Mesenchymal stem cell (in vitro differentiated cells and primary cell): ENCODE results near the gene MADD.
A peak's percentile ranks its signal among the peaks of the same experiment; 100 is the strongest.

Experiments
- DNase-seq: peaks from one replicate; pipeline ENCODE4 v3.0.0-alpha.2; 2013
- H2AFZ ChIP-seq: one replicate; pipeline ENCODE4 v1.6.1; 2013; ENCODE audit warnings: low read depth, mild to moderate bottlenecking, control low read depth, inconsistent platforms, low read length, moderate library complexity
- H2AK5ac ChIP-seq: 2 replicates; pipeline ENCODE4 v1.6.1; 2013; ENCODE audit warnings: low read length, moderate library complexity, mild to moderate bottlenecking, inconsistent platforms; ENCODE audit not compliant: severe bottlenecking
- H2BK120ac ChIP-seq: one replicate; pipeline ENCODE4 v1.6.1; 2013; ENCODE audit warnings: low read depth, mild to moderate bottlenecking, inconsistent platforms, low read length, moderate library complexity
- H2BK12ac ChIP-seq, 2 experiments: one replicate each; pipeline ENCODE4 v1.6.1; 2013; ENCODE audit warnings: inconsistent platforms in 2 of 2, low read length in 2 of 2, mild to moderate bottlenecking in 2 of 2, moderate library complexity in 2 of 2, control low read depth in 1 of 2
- H2BK15ac ChIP-seq: one replicate; pipeline ENCODE4 v1.6.1; 2013; ENCODE audit warnings: mild to moderate bottlenecking, low read depth, inconsistent platforms; ENCODE audit not compliant: poor library complexity, severe bottlenecking
- H2BK5ac ChIP-seq: 2 replicates; pipeline ENCODE4 v1.6.1; 2013; ENCODE audit warnings: low read depth, mild to moderate bottlenecking, low read length, control low read depth, inconsistent platforms; ENCODE audit not compliant: poor library complexity, severe bottlenecking
- H3K14ac ChIP-seq, 2 experiments: one replicate each; pipeline ENCODE4 v1.6.1; 2013; ENCODE audit warnings: inconsistent platforms in 2 of 2, low read length in 2 of 2, control low read depth in 1 of 2, mild to moderate bottlenecking in 1 of 2, moderate library complexity in 1 of 2
- H3K18ac ChIP-seq, 2 experiments: one replicate each; pipeline ENCODE4 v1.6.1; 2013; ENCODE audit warnings: inconsistent platforms in 2 of 2, low read length in 2 of 2, control low read depth in 1 of 2, low read depth in 1 of 2, mild to moderate bottlenecking in 1 of 2
- H3K23ac ChIP-seq, 2 experiments: one replicate each; pipeline ENCODE4 v1.6.1; 2013; ENCODE audit warnings: inconsistent platforms in 2 of 2, low read length in 2 of 2, mild to moderate bottlenecking in 2 of 2, moderate library complexity in 2 of 2, control low read depth in 1 of 2
- H3K27ac ChIP-seq: 2 replicates; pipeline ENCODE4 v1.5.1; 2013; ENCODE audit warnings: mild to moderate bottlenecking, moderate library complexity, low read length, control low read depth, inconsistent platforms; ENCODE audit not compliant: poor library complexity, severe bottlenecking
- H3K27me3 ChIP-seq, 2 experiments: 2 replicates each; pipeline versions ENCODE4 v1.6.1 to v1.7.0; 2013; ENCODE audit warnings: low read length in 2 of 2, mild to moderate bottlenecking in 2 of 2, moderate library complexity in 2 of 2, control low read depth in 1 of 2, inconsistent platforms in 1 of 2; ENCODE audit not compliant: control insufficient read depth in 1 of 2, insufficient read depth in 1 of 2
- H3K36me3 ChIP-seq, 2 experiments: 2 replicates each; pipeline versions ENCODE4 v1.6.1 to v1.7.0; 2013; ENCODE audit warnings: low read length in 2 of 2, control low read depth in 1 of 2, inconsistent platforms in 1 of 2, low read depth in 1 of 2, mild to moderate bottlenecking in 1 of 2; ENCODE audit not compliant: insufficient read depth in 2 of 2, control insufficient read depth in 1 of 2
- H3K4ac ChIP-seq, 2 experiments: one replicate each; pipeline ENCODE4 v1.6.1; 2013; ENCODE audit warnings: inconsistent platforms in 2 of 2, low read length in 2 of 2, mild to moderate bottlenecking in 2 of 2, moderate library complexity in 2 of 2, control low read depth in 1 of 2, low read depth in 1 of 2
- H3K4me1 ChIP-seq: 2 replicates; pipeline ENCODE4 v1.6.1; 2013; ENCODE audit warnings: low read depth, low read length, control low read depth; ENCODE audit not compliant: control insufficient read depth, insufficient read depth
- H3K4me2 ChIP-seq: 2 replicates; pipeline ENCODE4 v1.6.1; 2013; ENCODE audit warnings: low read length, mild to moderate bottlenecking, inconsistent platforms; ENCODE audit not compliant: poor library complexity, severe bottlenecking
- H3K4me3 ChIP-seq, 2 experiments: 2 replicates each; pipeline versions ENCODE4 v1.5.1 to v1.7.0; 2013; ENCODE audit warnings: low read length in 2 of 2, mild to moderate bottlenecking in 2 of 2, control low read depth in 1 of 2, low read depth in 1 of 2; ENCODE audit not compliant: insufficient read depth in 1 of 2
- H3K79me1 ChIP-seq: replicated peaks from 2 replicates; pipeline ENCODE4 v1.6.1; 2013; ENCODE audit warnings: mild to moderate bottlenecking, control low read depth, low read length, inconsistent platforms; ENCODE audit not compliant: poor library complexity, severe bottlenecking
- H3K9ac ChIP-seq: 2 replicates; pipeline ENCODE4 v1.7.0; 2013; ENCODE audit warnings: mild to moderate bottlenecking, low read length, moderate library complexity
- H3K9me3 ChIP-seq: 2 replicates; pipeline ENCODE4 v1.7.0; 2013; ENCODE audit warnings: mild to moderate bottlenecking, low read length; ENCODE audit not compliant: control insufficient read depth
- H4K8ac ChIP-seq: one replicate; pipeline ENCODE4 v1.6.1; 2013; ENCODE audit warnings: inconsistent platforms, mild to moderate bottlenecking, low read length, moderate library complexity
- H4K91ac ChIP-seq: one replicate; pipeline ENCODE4 v1.6.1; 2013; ENCODE audit warnings: mild to moderate bottlenecking, low read length, inconsistent platforms
- WGBS: methylation state at CpG from one replicate; pipeline ENCODE4 v1.1.7; 2013; ENCODE audit warnings: mixed read lengths; 5-methylcytosine and 5-hydroxymethylcytosine counted together

Gene MADD

DNA sequence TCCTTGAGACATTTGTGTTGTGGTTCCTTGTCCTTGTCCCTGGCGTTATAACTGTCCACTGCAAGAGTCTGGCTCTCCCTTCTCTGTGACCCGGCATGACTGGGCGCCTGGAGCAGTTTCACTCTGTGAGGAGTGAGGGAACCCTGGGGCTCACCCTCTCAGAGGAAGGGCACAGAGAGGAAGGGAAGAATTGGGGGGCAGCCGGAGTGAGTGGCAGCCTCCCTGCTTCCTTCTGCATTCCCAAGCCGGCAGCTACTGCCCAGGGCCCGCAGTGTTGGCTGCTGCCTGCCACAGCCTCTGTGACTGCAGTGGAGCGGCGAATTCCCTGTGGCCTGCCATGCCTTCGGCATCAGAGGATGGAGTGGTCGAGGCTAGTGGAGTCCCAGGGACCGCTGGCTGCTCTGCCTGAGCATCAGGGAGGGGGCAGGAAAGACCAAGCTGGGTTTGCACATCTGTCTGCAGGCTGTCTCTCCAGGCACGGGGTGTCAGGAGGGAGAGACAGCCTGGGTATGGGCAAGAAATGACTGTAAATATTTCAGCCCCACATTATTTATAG is 59.6 kb downstream of the MADD start:
- Histone ChIP-seq H3K9me3 (no peaks in the 10 kb centered on the region), H3K79me1 (no peaks in the 10 kb centered on the region), H3K9ac (no peak overlapping the region), H3K4me1 (peaks cover 9% of the 10 kb centered on the region), H2BK12ac (no peak overlapping the region), H3K4me2 (no peak overlapping the region), H3K18ac (no peak overlapping the region), H4K8ac (no peak overlapping the region), H2BK120ac (no peak overlapping the region), H3K27me3 (no peaks in the 10 kb centered on the region), H3K4me3 (no peak overlapping the region), H3K14ac (no peak overlapping the region), H2BK5ac (no peak overlapping the region), H2AFZ (no peak overlapping the region), H3K36me3 (peaks cover 0 to 59% of the 10 kb centered on the region in 2 experiments), H2AK5ac (no peak overlapping the region), H3K27ac (no peak overlapping the region), H2BK15ac (no peak overlapping the region), H4K91ac (no peak overlapping the region), H3K23ac (no peak overlapping the region), H3K4ac (no peak overlapping the region)
- DNase-seq = no peak
- 96% methylated on average over 11 of the region's 12 CpGs for WGBS

DNA sequence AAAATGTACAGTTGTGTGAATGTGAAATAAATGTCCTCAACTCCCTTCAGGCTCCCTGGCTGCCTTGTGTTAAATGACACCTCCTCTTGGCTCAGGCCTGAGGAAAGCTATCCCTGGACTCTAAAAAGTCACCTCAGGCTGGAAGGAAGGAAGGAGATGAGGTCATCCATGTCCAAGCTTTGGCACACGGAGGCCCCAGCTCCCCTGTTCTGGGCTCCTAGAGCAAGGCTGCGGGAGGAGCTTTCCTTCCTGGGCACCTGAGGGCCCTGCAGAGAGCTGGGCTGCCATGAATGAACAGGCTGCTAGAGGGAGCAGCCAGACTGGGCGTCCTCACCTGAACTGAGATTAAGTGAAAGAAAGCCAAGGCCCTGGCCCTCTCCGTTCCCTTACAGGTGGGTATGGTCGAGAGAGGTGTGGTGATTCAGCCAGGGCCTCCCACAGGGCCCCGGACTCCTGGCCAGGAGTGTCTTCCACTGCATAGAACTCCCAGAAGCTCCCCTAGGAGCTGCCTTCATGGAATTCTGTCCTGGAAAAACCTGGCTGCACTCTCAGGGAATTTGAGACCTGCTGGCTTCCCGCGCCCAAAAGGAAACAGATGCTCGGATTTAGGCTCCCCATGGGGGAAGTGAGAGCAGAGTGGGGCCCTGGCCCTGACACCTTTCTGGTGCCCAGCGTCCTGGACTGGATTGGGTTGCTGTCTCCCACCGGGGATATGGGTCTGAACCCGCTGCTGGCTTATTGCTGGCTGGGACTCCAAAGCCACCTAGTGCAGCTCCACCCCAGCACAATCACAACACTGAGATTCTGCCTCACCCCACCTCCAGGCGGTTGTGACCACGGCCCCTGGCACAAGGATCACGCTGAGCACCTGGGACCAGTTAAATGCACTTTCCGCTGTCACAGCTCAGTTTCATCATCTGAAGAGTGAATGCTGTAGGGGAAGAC is 60.3 kb downstream of the MADD start:
- H2BK12ac ChIP-seq = no peak overlapping the region
- H3K36me3 ChIP-seq = peaks cover 0 to 57% of the 10 kb centered on the region in 2 experiments
- H3K9ac ChIP-seq = no peak overlapping the region
- H3K18ac ChIP-seq = no peak overlapping the region
- no peak overlapping the region for H2BK15ac ChIP-seq
- H4K8ac ChIP-seq = no peak overlapping the region
- H3K23ac ChIP-seq = no peak overlapping the region
- H3K4ac ChIP-seq = no peak overlapping the region
- H4K91ac ChIP-seq = no peak overlapping the region
- H3K27me3 ChIP-seq = no peaks in the 10 kb centered on the region
- H3K79me1 ChIP-seq = no peaks in the 10 kb centered on the region
- H3K4me2 ChIP-seq = no peak overlapping the region
- H2AK5ac ChIP-seq = no peak overlapping the region
- no peaks in the 10 kb centered on the region for H3K9me3 ChIP-seq
- peaks cover 9% of the 10 kb centered on the region for H3K4me1 ChIP-seq
- H3K14ac ChIP-seq = no peak overlapping the region
- H3K27ac ChIP-seq = no peak overlapping the region
- DNase-seq = no peak
- H2BK120ac ChIP-seq = no peak overlapping the region
- no peak overlapping the region for H2AFZ ChIP-seq
- WGBS = 91% methylated on average over 16 of the region's 16 CpGs
- no peak overlapping the region for H3K4me3 ChIP-seq
- H2BK5ac ChIP-seq = no peak overlapping the region

DNA sequence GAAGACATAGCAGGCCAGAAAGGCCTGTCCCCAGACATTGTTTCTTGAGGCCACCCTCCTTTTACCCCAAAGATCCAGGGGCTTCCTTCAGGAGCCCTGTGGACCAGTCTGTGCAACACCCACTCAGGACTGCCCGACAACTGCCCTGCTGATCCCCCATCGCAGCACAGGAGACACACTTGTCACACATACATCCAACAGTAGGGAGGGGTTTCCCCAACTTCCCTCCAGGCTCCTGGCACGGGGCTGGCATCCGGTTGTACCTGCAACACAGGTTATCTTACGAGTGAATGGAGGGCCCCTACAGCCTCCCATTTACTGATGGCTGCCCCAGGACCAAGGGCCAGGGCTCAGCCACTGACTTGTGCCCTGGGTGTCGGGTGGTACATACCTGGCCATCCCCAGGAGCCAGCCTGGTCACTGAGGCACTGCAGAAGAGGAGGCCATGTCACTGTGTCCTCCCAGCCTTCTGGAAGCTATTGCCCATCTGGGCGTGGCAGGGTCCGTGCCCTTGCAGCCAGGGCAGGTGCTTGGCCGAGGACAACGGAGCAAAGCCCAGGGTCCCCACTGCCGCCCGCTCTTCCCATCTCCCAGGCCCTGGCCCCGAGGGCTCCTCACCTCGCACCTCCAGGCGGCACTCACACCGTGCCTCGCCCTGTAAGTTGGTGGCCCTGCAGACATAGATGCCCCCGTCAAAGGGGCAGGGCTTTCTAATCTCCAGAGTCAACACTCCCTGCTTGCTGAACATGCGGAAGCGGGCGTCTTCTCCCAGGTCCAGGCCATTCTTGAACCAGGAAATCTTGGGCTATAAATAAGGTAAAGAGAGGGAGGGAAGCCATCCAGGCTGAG is 61.7 kb downstream of the MADD start:
- Histone ChIP-seq H4K91ac (no peak overlapping the region), H2AK5ac (no peak overlapping the region), H2BK15ac (no peak overlapping the region), H3K4me3 (no peak overlapping the region), H4K8ac (no peak overlapping the region), H3K36me3 (peaks cover 0 to 45% of the 10 kb centered on the region in 2 experiments), H3K27ac (no peak overlapping the region), H2AFZ (no peak overlapping the region), H3K9me3 (no peaks in the 10 kb centered on the region), H3K23ac (no peak overlapping the region), H2BK5ac (no peak overlapping the region), H3K79me1 (no peaks in the 10 kb centered on the region), H3K4me1 (peaks cover 9% of the 10 kb centered on the region), H3K14ac (no peak overlapping the region), H3K9ac (no peak overlapping the region), H2BK120ac (no peak overlapping the region), H3K27me3 (peaks cover 0 to 1% of the 10 kb centered on the region in 2 experiments), H3K4me2 (no peak overlapping the region), H2BK12ac (no peak overlapping the region), H3K18ac (no peak overlapping the region), H3K4ac (no peak overlapping the region)
- no peak for DNase-seq
- 93% methylated on average over 21 of the region's 21 CpGs for whole genome bisulfite sequencing

DNA sequence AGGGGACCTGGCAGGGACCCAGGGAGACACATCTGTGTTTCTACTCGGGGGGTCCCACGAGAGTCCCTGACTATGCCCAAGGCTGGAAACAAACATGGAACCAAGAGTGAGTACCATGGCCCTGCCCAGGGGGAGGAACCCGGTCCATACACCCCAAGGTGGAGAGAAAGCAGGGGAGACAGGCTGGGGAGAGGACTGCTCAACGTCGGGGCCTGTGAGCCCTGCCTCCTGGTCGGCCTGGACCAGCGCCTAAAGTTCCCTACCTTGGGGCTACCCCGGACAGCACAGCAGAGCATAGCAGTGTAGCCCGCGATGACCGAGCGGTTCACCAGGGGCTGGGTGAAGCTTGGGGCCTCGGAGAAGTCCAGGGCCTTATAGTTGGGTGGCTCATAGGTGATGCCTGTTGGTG is 62.4 kb downstream of the MADD start:
- Histone ChIP-seq H2BK120ac (no peak overlapping the region), H4K91ac (no peak overlapping the region), H3K4me2 (no peak overlapping the region), H2BK12ac (no peak overlapping the region), H3K23ac (peak overlapping the region in 1 of 2 experiments; percentile 9), H2AK5ac (no peak overlapping the region), H2BK5ac (no peak overlapping the region), H3K14ac (no peak overlapping the region), H3K27me3 (peaks cover 0 to 8% of the 10 kb centered on the region in 2 experiments), H3K36me3 (peaks cover 0 to 38% of the 10 kb centered on the region in 2 experiments), H3K9ac (no peak overlapping the region), H3K9me3 (no peaks in the 10 kb centered on the region), H3K4me3 (no peak overlapping the region), H4K8ac (no peak overlapping the region), H3K4me1 (peaks cover 9% of the 10 kb centered on the region), H3K27ac (no peak overlapping the region), H2AFZ (no peak overlapping the region), H2BK15ac (no peak overlapping the region), H3K4ac (no peak overlapping the region), H3K79me1 (no peaks in the 10 kb centered on the region), H3K18ac (no peak overlapping the region)
- WGBS = 92% methylated on average over 13 of the region's 13 CpGs
- DNase-seq = no peak
